Measurements from ENCODE around the gene TOMM6. TPM values are rescaled to one million over a fixed set of nuclear protein-coding genes. Genes with fewer than 3 reads are reported as not detected.

The TOMM6 gene
- total and polyA plus RNA-seq, 4 donors, result 43.5 to 313 (median 204) TPM

GRCh38 chr6:41774841-41775240 is 12.7 kb upstream of the TOMM6 start:
- ATAC-seq (ENCODE audit: insufficient read depth, low FRiP score) (no peak), DNase-seq (no peak)
- no peaks in the 10 kb centered on the region for H3K9me3 ChIP-seq (ENCODE audit: control insufficient read depth in 4 of 4, insufficient read depth in 3 of 4, low read length in 3 of 4)
- H3K27ac ChIP-seq (ENCODE audit: low read depth in 1 of 2, low read length in 1 of 2), result no peak overlapping the region
- peaks cover 0 to 9% (median 6%) of the 10 kb centered on the region in 5 donors for H3K4me1 ChIP-seq (ENCODE audit: control insufficient read depth in 5 of 5, insufficient read depth in 5 of 5, low read length in 5 of 5)
- H3K27me3 ChIP-seq (ENCODE audit: control insufficient read depth in 3 of 3, insufficient read depth in 3 of 3, low read length in 2 of 3), result no peaks in the 10 kb centered on the region
- no peak overlapping the region for H3K4me3 ChIP-seq
- no peak for TF ChIP-seq CTCF (IDR thresholded peaks at IDR 0.05; ENCODE audit: control extremely low read depth, extremely low read depth)
- WGBS, 2 donors, result 91 to 93% methylated on average over 3 of the region's 3 CpGs
- H3K36me3 ChIP-seq (ENCODE audit: control insufficient read depth in 4 of 4, insufficient read depth in 4 of 4, low read length in 4 of 4), result peaks cover 10 to 39% (median 21%) of the 10 kb centered on the region in 4 donors
- H3K9ac ChIP-seq (ENCODE audit: insufficient read depth in 1 of 2, low read length in 2 of 2), result no peak overlapping the region

GRCh38 chr6:41775293-41775882 is 12.1 kb upstream of the TOMM6 start:
- no peak for TF ChIP-seq CTCF (IDR thresholded peaks at IDR 0.05; ENCODE audit: control extremely low read depth, extremely low read depth)
- H3K27me3 ChIP-seq (ENCODE audit: control insufficient read depth in 3 of 3, insufficient read depth in 3 of 3, low read length in 2 of 3), result no peaks in the 10 kb centered on the region
- H3K27ac ChIP-seq (ENCODE audit: low read depth in 1 of 2, low read length in 1 of 2), result no peak overlapping the region
- H3K36me3 ChIP-seq (ENCODE audit: control insufficient read depth in 4 of 4, insufficient read depth in 4 of 4, low read length in 4 of 4), result peaks cover 10 to 36% (median 21%) of the 10 kb centered on the region in 4 donors
- H3K9me3 ChIP-seq (ENCODE audit: control insufficient read depth in 4 of 4, insufficient read depth in 3 of 4, low read length in 3 of 4), result no peaks in the 10 kb centered on the region
- no peak overlapping the region for H3K9ac ChIP-seq (ENCODE audit: insufficient read depth in 1 of 2, low read length in 2 of 2)
- H3K4me3 ChIP-seq, result no peak overlapping the region
- ATAC-seq (ENCODE audit: insufficient read depth, low FRiP score) (no peak), DNase-seq (no peak)
- H3K4me1 ChIP-seq (ENCODE audit: control insufficient read depth in 5 of 5, insufficient read depth in 5 of 5, low read length in 5 of 5), result peaks cover 0 to 9% (median 6%) of the 10 kb centered on the region in 5 donors
- 88 to 95% methylated on average over 13 of the region's 13 CpGs for WGBS, 2 donors

GRCh38 chr6:41777551-41778285 is 9.8 kb upstream of the TOMM6 start:
- H3K27ac ChIP-seq (ENCODE audit: low read depth in 1 of 2, low read length in 1 of 2), result no peak overlapping the region
- peaks cover 0 to 21% (median 10%) of the 10 kb centered on the region in 5 donors for H3K4me1 ChIP-seq (ENCODE audit: control insufficient read depth in 5 of 5, insufficient read depth in 5 of 5, low read length in 5 of 5)
- no peaks in the 10 kb centered on the region for H3K9me3 ChIP-seq (ENCODE audit: control insufficient read depth in 4 of 4, insufficient read depth in 3 of 4, low read length in 3 of 4)
- no peaks in the 10 kb centered on the region for H3K27me3 ChIP-seq (ENCODE audit: control insufficient read depth in 3 of 3, insufficient read depth in 3 of 3, low read length in 2 of 3)
- DNase-seq, result no peak
- peaks cover 0 to 19% (median 12%) of the 10 kb centered on the region in 4 donors for H3K36me3 ChIP-seq (ENCODE audit: control insufficient read depth in 4 of 4, insufficient read depth in 4 of 4, low read length in 4 of 4)
- 70 to 81% methylated on average over 5 of the region's 5 CpGs for WGBS, 2 donors
- no peak for ATAC-seq (ENCODE audit: insufficient read depth, low FRiP score)
- H3K4me3 ChIP-seq, result no peak overlapping the region
- H3K9ac ChIP-seq (ENCODE audit: insufficient read depth in 1 of 2, low read length in 2 of 2), result no peak overlapping the region
- no peak for TF ChIP-seq CTCF (IDR thresholded peaks at IDR 0.05; ENCODE audit: control extremely low read depth, extremely low read depth)

Data from lung (tissue), 12 donors.